BLaER1 treated with 17β-estradiol and CSF1 and Interleukin-3, amounts not matched to agents 10 nM and 100 nM (cell line): Measurements from ENCODE around the gene RAB21.
"Not testable (repeated sequence)": the region's sequence is repeated elsewhere in the genome, so short reads cannot be mapped to it uniquely, and the experiment has no call there.

Experiments
- H3K27ac ChIP-seq, 11 experiments: shearing (Covaris generic); formaldehyde crosslinking; 2 replicates each; pipeline ENCODE4 v1.8.1; 2022
- H3K27me3 ChIP-seq, 11 experiments: shearing (Covaris generic); formaldehyde crosslinking; 2 replicates each; pipeline ENCODE4 v1.8.1; 2022
- H3K36me3 ChIP-seq, 11 experiments: shearing (Covaris generic); formaldehyde crosslinking; 2 replicates each; pipeline ENCODE4 v1.8.1; 2022
- H3K4me1 ChIP-seq, 10 experiments: shearing (Covaris generic); formaldehyde crosslinking; 2 replicates each; pipeline ENCODE4 v1.8.1; 2022
- H3K4me2 ChIP-seq, 11 experiments: shearing (Covaris generic); formaldehyde crosslinking; 2 replicates each; pipeline ENCODE4 v1.8.1; 2022
- H3K4me3 ChIP-seq, 10 experiments: shearing (Covaris generic); formaldehyde crosslinking; 2 replicates each; pipeline ENCODE4 v1.8.1; 2022
- H3K9ac ChIP-seq, 11 experiments: shearing (Covaris generic); formaldehyde crosslinking; 2 replicates each; pipeline ENCODE4 v1.8.1; 2022
- H3K9me3 ChIP-seq, 11 experiments: shearing (Covaris generic); formaldehyde crosslinking; replicated peaks in 1 of 11; 2 replicates each; pipeline ENCODE4 v1.8.1; 2022
- H4K20me1 ChIP-seq, 11 experiments: shearing (Covaris generic); formaldehyde crosslinking; 2 replicates each; pipeline ENCODE4 v1.8.1; 2022
- Cebpa-rat ChIP-seq, 11 experiments: shearing (Covaris generic); IDR thresholded peaks; 2 replicates each; pipeline ENCODE4 v1.8.1; 2022

The RAB21 gene

GRCh38 chr12:71799106-71799505, 44.4 kb downstream of the RAB21 start:
- H3K36me3 ChIP-seq = no peaks in the 10 kb centered on the region; a peak in 1 of 22 replicates
- H3K4me1 ChIP-seq = peaks cover 0 to 51% (median 3%) of the 10 kb centered on the region in 10 experiments; a peak in 10 of 20 replicates
- TF ChIP-seq Cebpa-rat (IDR thresholded peaks at IDR 0.05) = peak in 1 of 11 experiments; percentile 33; a peak in 1 of 22 replicates
- no peaks in the 10 kb centered on the region for H4K20me1 ChIP-seq
- H3K9me3 ChIP-seq = peaks cover 0 to 13% (median 4%) of the 10 kb centered on the region in 11 experiments; a peak in 10 of 22 replicates
- no peaks in the 10 kb centered on the region for H3K27me3 ChIP-seq
- peak overlapping the region in 4 of 11 experiments; percentile 12 to 51 (median 42); a peak in 5 of 22 replicates for H3K9ac ChIP-seq
- peak overlapping the region in 5 of 11 experiments; percentile 57 to 87 (median 69); a peak in 10 of 22 replicates for H3K4me2 ChIP-seq
- H3K27ac ChIP-seq = peak overlapping the region in 6 of 11 experiments; percentile 29 to 80 (median 75); a peak in 10 of 22 replicates
- peak overlapping the region in 2 of 10 experiments; percentile 13 to 16; a peak in 2 of 20 replicates for H3K4me3 ChIP-seq

- Histone ChIP-seq H3K9me3 (peaks cover 0 to 13% (median 4%) of the 10 kb centered on the region in 11 experiments; a peak in 10 of 22 replicates), H3K4me2 (peak overlapping the region in 1 of 11 experiments; percentile 72; a peak in 2 of 22 replicates), H3K36me3 (no peaks in the 10 kb centered on the region; a peak in 1 of 22 replicates), H4K20me1 (no peaks in the 10 kb centered on the region), H3K27ac (no peak overlapping the region; a peak in 1 of 22 replicates), H3K9ac (no peak overlapping the region), H3K4me1 (peaks cover 0 to 48% (median 3%) of the 10 kb centered on the region in 10 experiments; a peak in 10 of 20 replicates), H3K4me3 (no peak overlapping the region), H3K27me3 (no peaks in the 10 kb centered on the region)
- TF ChIP-seq Cebpa-rat (IDR thresholded peaks at IDR 0.05) = no peak
Measured at GRCh38 chr12:71800177-71800576, 45.5 kb downstream of the RAB21 start.

- no peaks in the 10 kb centered on the region; a peak in 1 of 22 replicates for H3K36me3 ChIP-seq
- H3K4me1 ChIP-seq = peaks cover 0 to 11% (median 0%) of the 10 kb centered on the region in 10 experiments; a peak in 7 of 20 replicates
- H4K20me1 ChIP-seq = no peaks in the 10 kb centered on the region
- H3K4me2 ChIP-seq = no peak overlapping the region
- TF ChIP-seq Cebpa-rat (IDR thresholded peaks at IDR 0.05) = no peak
- H3K27me3 ChIP-seq = no peaks in the 10 kb centered on the region
- no peak overlapping the region for H3K27ac ChIP-seq
- peaks cover 0 to 13% (median 4%) of the 10 kb centered on the region in 11 experiments; a peak in 10 of 22 replicates for H3K9me3 ChIP-seq
- H3K9ac ChIP-seq = no peak overlapping the region
- no peak overlapping the region for H3K4me3 ChIP-seq
Measured at GRCh38 chr12:71804505-71804904, 49.8 kb downstream of the RAB21 start.

GRCh38 chr12:71810921-71811320, 56.3 kb downstream of the RAB21 start:
- H3K4me2 ChIP-seq = no peak overlapping the region
- H3K4me1 ChIP-seq = no peaks in the 10 kb centered on the region
- TF ChIP-seq Cebpa-rat (IDR thresholded peaks at IDR 0.05) = no peak

GRCh38 chr12:71815242-71815641, 60.6 kb downstream of the RAB21 start:
- not testable (repeated sequence) for H3K36me3 ChIP-seq, H3K9ac ChIP-seq, H3K27me3 ChIP-seq, H3K27ac ChIP-seq, H3K9me3 ChIP-seq, H3K4me3 ChIP-seq, H3K4me1 ChIP-seq, H3K4me2 ChIP-seq, H4K20me1 ChIP-seq

More at GRCh38 chr12:71810921-71811320, 56.3 kb downstream of the RAB21 start:
- Histone ChIP-seq H3K27ac (no peak overlapping the region), H4K20me1 (no peaks in the 10 kb centered on the region), H3K9ac (no peak overlapping the region), H3K36me3 (no peaks in the 10 kb centered on the region), H3K9me3 (no peaks in the 10 kb centered on the region), H3K27me3 (no peaks in the 10 kb centered on the region), H3K4me3 (no peak overlapping the region)

- H4K20me1 ChIP-seq, H3K36me3 ChIP-seq, H3K27me3 ChIP-seq, H3K27ac ChIP-seq, H3K4me1 ChIP-seq, H3K4me2 ChIP-seq, H3K9ac ChIP-seq, H3K4me3 ChIP-seq, H3K9me3 ChIP-seq: not testable (repeated sequence)
Measured at GRCh38 chr12:71822088-71822487, 67.4 kb downstream of the RAB21 start.

- peak in 2 of 11 experiments; percentile 41 to 63; a peak in 3 of 22 replicates for TF ChIP-seq Cebpa-rat (IDR thresholded peaks at IDR 0.05)
- Histone ChIP-seq H3K27me3 (no peaks in the 10 kb centered on the region), H3K4me1 (no peaks in the 10 kb centered on the region), H3K4me3 (no peak overlapping the region), H3K9ac (no peak overlapping the region), H3K36me3 (no peaks in the 10 kb centered on the region), H3K9me3 (no peaks in the 10 kb centered on the region), H3K4me2 (no peak overlapping the region), H3K27ac (no peak overlapping the region), H4K20me1 (no peaks in the 10 kb centered on the region)
Measured at GRCh38 chr12:71828813-71829212, 74.2 kb downstream of the RAB21 start.

- Histone ChIP-seq H3K4me1 (peaks cover 21 to 26% (median 23%) of the 10 kb centered on the region in 10 experiments), H3K9me3 (no peaks in the 10 kb centered on the region), H4K20me1 (peaks cover 0 to 21% (median 2%) of the 10 kb centered on the region in 11 experiments; a peak in 8 of 22 replicates), H3K9ac (no peak overlapping the region), H3K4me2 (no peak overlapping the region), H3K27me3 (no peaks in the 10 kb centered on the region), H3K27ac (no peak overlapping the region), H3K36me3 (peaks cover 0 to 11% (median 3%) of the 10 kb centered on the region in 11 experiments; a peak in 4 of 22 replicates), H3K4me3 (no peak overlapping the region)
- TF ChIP-seq Cebpa-rat (IDR thresholded peaks at IDR 0.05) = no peak
Measured at GRCh38 chr12:71837356-71837755, 82.7 kb downstream of the RAB21 start.

GRCh38 chr12:71838231-71838630, 83.6 kb downstream of the RAB21 start:
- no peak for TF ChIP-seq Cebpa-rat (IDR thresholded peaks at IDR 0.05)
- peaks cover 21 to 32% (median 23%) of the 10 kb centered on the region in 10 experiments for H3K4me1 ChIP-seq

More at GRCh38 chr12:71838231-71838630, 83.6 kb downstream of the RAB21 start:
- no peak overlapping the region for H3K9ac ChIP-seq
- H3K27ac ChIP-seq = peak overlapping the region in 1 of 11 experiments; percentile 96; a peak in 1 of 22 replicates
- H3K27me3 ChIP-seq = no peaks in the 10 kb centered on the region
- no peak overlapping the region for H3K4me3 ChIP-seq
- H3K9me3 ChIP-seq = no peaks in the 10 kb centered on the region
- peak overlapping the region in 2 of 11 experiments; percentile 86 to 92; a peak in 3 of 22 replicates for H3K4me2 ChIP-seq
- peaks cover 0 to 20% (median 4%) of the 10 kb centered on the region in 11 experiments; a peak in 5 of 22 replicates for H3K36me3 ChIP-seq
- peaks cover 0 to 30% (median 9%) of the 10 kb centered on the region in 11 experiments; a peak in 9 of 22 replicates for H4K20me1 ChIP-seq
